Measurements from ENCODE around the gene RALGPS2.

DNA sequence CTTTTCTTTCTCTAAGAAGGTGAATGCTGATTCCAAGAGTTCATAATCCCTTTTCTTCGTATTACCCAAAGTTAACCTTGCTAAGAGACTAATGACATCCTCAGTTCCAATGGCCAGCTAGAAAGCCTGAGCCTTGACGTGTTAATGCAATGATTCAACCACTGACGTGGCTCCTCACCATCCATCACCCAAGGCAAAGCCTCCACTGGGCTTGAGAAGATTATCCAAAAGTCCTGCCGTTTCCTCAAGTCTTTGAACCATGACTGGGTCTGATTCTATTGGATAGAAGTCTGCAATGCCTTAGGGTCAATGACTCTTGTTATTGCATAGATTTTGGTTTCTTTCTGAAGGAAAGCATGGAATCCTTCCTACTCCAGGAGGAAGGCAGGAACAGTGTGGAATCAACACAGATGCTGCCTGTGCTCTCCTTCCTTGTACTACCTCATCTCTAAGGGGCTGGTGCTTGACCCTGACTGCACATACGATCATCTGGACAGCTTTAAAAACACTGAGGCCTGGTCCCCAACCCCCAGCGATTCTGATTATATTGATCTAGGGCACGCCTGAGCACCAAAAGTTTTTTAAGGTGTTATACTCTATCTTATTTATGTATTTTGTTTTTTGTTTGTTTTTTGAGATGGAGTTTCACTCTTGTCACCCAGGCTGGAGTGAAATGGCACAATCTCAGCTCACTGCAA lies 215.2 kb downstream of the RALGPS2 start:
- TF ChIP-seq, protein P1, sequence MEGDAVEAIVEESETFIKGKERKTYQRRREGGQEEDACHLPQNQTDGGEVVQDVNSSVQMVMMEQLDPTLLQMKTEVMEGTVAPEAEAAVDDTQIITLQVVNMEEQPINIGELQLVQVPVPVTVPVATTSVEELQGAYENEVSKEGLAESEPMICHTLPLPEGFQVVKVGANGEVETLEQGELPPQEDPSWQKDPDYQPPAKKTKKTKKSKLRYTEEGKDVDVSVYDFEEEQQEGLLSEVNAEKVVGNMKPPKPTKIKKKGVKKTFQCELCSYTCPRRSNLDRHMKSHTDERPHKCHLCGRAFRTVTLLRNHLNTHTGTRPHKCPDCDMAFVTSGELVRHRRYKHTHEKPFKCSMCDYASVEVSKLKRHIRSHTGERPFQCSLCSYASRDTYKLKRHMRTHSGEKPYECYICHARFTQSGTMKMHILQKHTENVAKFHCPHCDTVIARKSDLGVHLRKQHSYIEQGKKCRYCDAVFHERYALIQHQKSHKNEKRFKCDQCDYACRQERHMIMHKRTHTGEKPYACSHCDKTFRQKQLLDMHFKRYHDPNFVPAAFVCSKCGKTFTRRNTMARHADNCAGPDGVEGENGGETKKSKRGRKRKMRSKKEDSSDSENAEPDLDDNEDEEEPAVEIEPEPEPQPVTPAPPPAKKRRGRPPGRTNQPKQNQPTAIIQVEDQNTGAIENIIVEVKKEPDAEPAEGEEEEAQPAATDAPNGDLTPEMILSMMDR (IDR thresholded peaks at IDR 0.05) = no peak
- TF ChIP-seq POLR2AphosphoS5 (IDR thresholded peaks at IDR 0.05) (no peak), POLR2A (IDR thresholded peaks at IDR 0.05) (no peak)

Data from sigmoid colon (tissue), 4 donors.